Measurements from ENCODE around the gene BMPR1B. TPM values are rescaled to one million over a fixed set of nuclear protein-coding genes. Genes with fewer than 3 reads are reported as not detected.

The BMPR1B gene
- total and polyA plus RNA-seq, 2 of the 8 experiments (the other 6 are each of a cell fraction or from before 2014, with no cell fraction given) = 0.14 to 1.1 TPM

DNA sequence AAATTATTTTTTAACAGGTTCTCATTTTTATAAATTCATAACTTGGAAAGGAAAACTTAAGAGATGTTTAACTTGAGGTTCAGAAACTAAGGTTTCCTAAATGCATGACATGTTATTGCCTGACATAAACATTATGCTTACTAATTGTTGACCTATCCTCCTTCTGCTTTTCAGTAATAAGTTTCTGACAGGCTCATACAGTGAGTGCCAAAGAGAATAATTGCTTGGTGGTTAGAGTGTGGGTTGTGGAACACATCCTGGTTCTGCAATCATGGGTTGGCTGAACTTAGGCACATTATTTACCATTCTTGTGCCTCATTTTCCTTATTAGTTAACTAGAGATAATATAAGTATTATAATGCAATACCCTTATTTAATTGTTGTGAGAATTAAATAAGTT, 56.5 kb downstream of the BMPR1B start:
- H3K27ac ChIP-seq (ENCODE audit: low read depth, low read length) = no peak overlapping the region
- no peak overlapping the region for H3K14ac ChIP-seq (ENCODE audit: insufficient read length)
- H3K56ac ChIP-seq (replicated peaks; ENCODE audit: insufficient read length, low read depth, low read length) = no peak overlapping the region
- H3K4me1 ChIP-seq (replicated peaks in 1 of 4; ENCODE audit: control insufficient read depth in 3 of 4, insufficient read depth in 4 of 4, low read length in 3 of 4) = peaks cover 0 to 2% (median 0%) of the 10 kb centered on the region in 4 experiments; a peak in 1 of 7 replicates
- TF ChIP-seq GABPA (IDR thresholded peaks at IDR 0.05; ENCODE audit: borderline replicate concordance, insufficient read depth, low read length) = no peak
- no peak for TF ChIP-seq KDM4A (IDR thresholded peaks at IDR 0.05; ENCODE audit: low read depth, low read length, severe bottlenecking)
- TF ChIP-seq, protein P1, sequence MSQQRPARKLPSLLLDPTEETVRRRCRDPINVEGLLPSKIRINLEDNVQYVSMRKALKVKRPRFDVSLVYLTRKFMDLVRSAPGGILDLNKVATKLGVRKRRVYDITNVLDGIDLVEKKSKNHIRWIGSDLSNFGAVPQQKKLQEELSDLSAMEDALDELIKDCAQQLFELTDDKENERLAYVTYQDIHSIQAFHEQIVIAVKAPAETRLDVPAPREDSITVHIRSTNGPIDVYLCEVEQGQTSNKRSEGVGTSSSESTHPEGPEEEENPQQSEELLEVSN (IDR thresholded peaks at IDR 0.05) = no peak
- TF ChIP-seq CHD2 (IDR thresholded peaks at IDR 0.05; ENCODE audit: low read length) = no peak
- TF ChIP-seq EP300 (IDR thresholded peaks at IDR 0.05; ENCODE audit: borderline replicate concordance in 1 of 2, low read depth in 2 of 2, low read length in 2 of 2) = no peak
- no peak for TF ChIP-seq SAP30 (IDR thresholded peaks at IDR 0.05; ENCODE audit: insufficient read depth, insufficient replicate concordance, low read length)
- TF ChIP-seq TBP (IDR thresholded peaks at IDR 0.05; ENCODE audit: low read depth, low read length) = no peak
- TF ChIP-seq POLR2AphosphoS5 (IDR thresholded peaks at IDR 0.05; ENCODE audit: low read depth, low read length) = no peak
- no peak for TF ChIP-seq CHD1 (IDR thresholded peaks at IDR 0.05; ENCODE audit: low read depth, low read length)
- no peak for TF ChIP-seq KDM1A (IDR thresholded peaks at IDR 0.05; ENCODE audit: borderline replicate concordance, low read length)
- no peak for TF ChIP-seq RBBP5 (IDR thresholded peaks at IDR 0.05; ENCODE audit: borderline replicate concordance, low read depth, low read length)
- no peak overlapping the region for H4K91ac ChIP-seq (replicated peaks; ENCODE audit: insufficient read length, low read length)
- no peaks in the 10 kb centered on the region for H3K79me2 ChIP-seq (ENCODE audit: control insufficient read depth in 1 of 2, insufficient read depth in 2 of 2, low read length in 2 of 2)
- no peak overlapping the region for H2AK5ac ChIP-seq (ENCODE audit: low read depth, low read length)
- H2BK15ac ChIP-seq (ENCODE audit: low read length) = no peak overlapping the region
- H4K5ac ChIP-seq (ENCODE audit: insufficient read length, low read depth, low read length) = no peak overlapping the region
- H3K9ac ChIP-seq (replicated peaks in 1 of 4; ENCODE audit: extremely low read depth in 1 of 4, low read depth in 3 of 4, low read length in 3 of 4) = no peak overlapping the region
- no peak overlapping the region for H2BK120ac ChIP-seq (replicated peaks; ENCODE audit: low read depth, low read length)
- H3K18ac ChIP-seq (ENCODE audit: extremely low read depth, low read length) = no peak overlapping the region
- H3K9me3 ChIP-seq (ENCODE audit: insufficient read depth in 2 of 2, low read depth in 1 of 2, low read length in 1 of 2) = no peaks in the 10 kb centered on the region
- H4K8ac ChIP-seq (ENCODE audit: extremely low read depth, insufficient read depth, low read length) = no peak overlapping the region
- H3K79me1 ChIP-seq (ENCODE audit: low read depth, low read length) = no peaks in the 10 kb centered on the region
- no peak overlapping the region for H3K23ac ChIP-seq (ENCODE audit: insufficient read length)
- no peaks in the 10 kb centered on the region for H3K27me3 ChIP-seq (replicated peaks in 1 of 4; ENCODE audit: control insufficient read depth in 3 of 4, extremely low read depth in 1 of 4, insufficient read depth in 3 of 4, low read length in 3 of 4)
- H3K4ac ChIP-seq (replicated peaks; ENCODE audit: insufficient read length, low read depth, low read length) = no peak overlapping the region
- FAIRE-seq = no peak
- no peak overlapping the region for H2BK12ac ChIP-seq (ENCODE audit: low read depth, low read length)
- no peak for DNase-seq (ENCODE audit: low read depth in 1 of 2, low spot score in 2 of 2)
- H2BK5ac ChIP-seq (ENCODE audit: low read depth, low read length) = no peak overlapping the region
- ChIA-PET POLR2A (ENCODE audit: partially characterized antibody) (no interaction called here), CTCF (ENCODE audit: partially characterized antibody) (interaction anchor here (0.9 to 1.3 kb wide), 2 partner anchors 17 to 151 kb away, joined by 3 read pairs; no protein-coding TSS in a partner anchor)
- H3K4me2 ChIP-seq (ENCODE audit: insufficient read depth in 1 of 2, low read depth in 2 of 2, low read length in 2 of 2) = no peak overlapping the region
- no peak overlapping the region for H2AFZ ChIP-seq (ENCODE audit: low read length)
- no peaks in the 10 kb centered on the region for H4K20me1 ChIP-seq (replicated peaks in 1 of 2; ENCODE audit: control insufficient read depth in 1 of 2, insufficient read depth in 2 of 2, low read length in 2 of 2)
- no peak overlapping the region for H3K4me3 ChIP-seq (ENCODE audit: extremely low read depth in 1 of 4, insufficient read depth in 2 of 4, low read depth in 3 of 4, low read length in 4 of 4)
- H2BK20ac ChIP-seq (ENCODE audit: low read length) = no peak overlapping the region
- H3K23me2 ChIP-seq (ENCODE audit: low read depth, low read length) = no peaks in the 10 kb centered on the region
- no peaks in the 10 kb centered on the region for H3K36me3 ChIP-seq (ENCODE audit: control insufficient read depth in 2 of 4, insufficient read depth in 4 of 4, low read length in 3 of 4)

All from H1 (cell line).